Esophagus squamous epithelium (tissue), 5 donors: ENCODE measurements around the gene APOC3. TPM values are rescaled to one million over a fixed set of nuclear protein-coding genes. Genes with fewer than 3 reads are reported as not detected.

Experiments
- DNase-seq: peaks from one replicate; lab custom pipeline; 2025; lab: John Stamatoyannopoulos, UW
- H3K27ac ChIP-seq, 4 donors: fragments of 200-600 bp; sonication (generic); one replicate each; pipeline ENCODE4 v1.5.1; 2016 to 2019; ENCODE audit warnings: mild to moderate bottlenecking in 1 of 4
- H3K27me3 ChIP-seq, 4 donors: fragments of 200-600 bp; sonication (generic); 1 replicate in 3 of 4; 2 replicates in 1 of 4; pipeline versions ENCODE4 v1.5.1 to v1.6.0; 2017 to 2021; ENCODE audit warnings: antibody characterized with exemption in 1 of 4
- H3K36me3 ChIP-seq, 3 donors: fragments of 200-600 bp; sonication (generic); one replicate each; pipeline ENCODE4 v1.5.1; 2016 to 2019
- H3K4me1 ChIP-seq, 3 donors: fragments of 200-600 bp; sonication (generic); one replicate each; pipeline ENCODE4 v1.5.1; 2017 to 2019
- H3K4me3 ChIP-seq, 4 donors: fragments of 200-600 bp; sonication (generic); 1 replicate in 3 of 4; 2 replicates in 1 of 4; pipeline ENCODE4 v1.5.1; 2016 to 2019; ENCODE audit warnings: mild to moderate bottlenecking in 2 of 4, moderate library complexity in 1 of 4
- H3K9me3 ChIP-seq, 3 donors: fragments of 200-600 bp; sonication (generic); one replicate each; pipeline ENCODE4 v1.5.1; 2016 to 2019
- CTCF ChIP-seq, 6 experiments: fragments of 450-650 bp in 4 of 6; fragments of 200-600 bp in 2 of 6; sonication (generic) in 2 of 6; IDR thresholded peaks; one replicate each; pipeline ENCODE4 v1.5.1; 2016 to 2019; ENCODE audit warnings: antibody characterized with exemption in 6 of 6, mild to moderate bottlenecking in 4 of 6, moderate library complexity in 4 of 6
- POLR2A ChIP-seq, 4 donors: fragments of 450-650 bp; IDR thresholded peaks; one replicate each; pipeline ENCODE4 v1.6.1; 2017; ENCODE audit warnings: antibody characterized with exemption in 4 of 4, mild to moderate bottlenecking in 4 of 4, moderate library complexity in 3 of 4
- WGBS, 2 donors: methylation state at CpG; one replicate each; pipeline ENCODE4 v1.1.5; 2018; 5-methylcytosine and 5-hydroxymethylcytosine counted together
- intact Hi-C: fragments of 100-400 bp; cut with DNase I; formaldehyde crosslinking; loops from one replicate; pipeline ENCODE4 v1.15.0; 2022
- total RNA-seq, 4 donors: library from RNA; depleted of rRNA; stranded (reverse); fragments of >200 nt; gene quantifications; one replicate each; pipeline ENCODE4 v1.1.0, GENCODE V29; 2016
- donor health status: DM: yes; HTN: yes; CAD: no.

APOC3 gene
- total RNA-seq, 4 donors from 2014 or later, result not detected

GRCh38 chr11:116870054-116870453, 40.3 kb downstream of the APOC3 start:
- no peak for TF ChIP-seq POLR2A (IDR thresholded peaks at IDR 0.05)
- TF ChIP-seq CTCF (IDR thresholded peaks at IDR 0.05), result no peak
- intact Hi-C loops, result no loop called here
- H3K27me3 ChIP-seq, result no peaks in the 10 kb centered on the region
- DNase-seq, result no peak
- no peaks in the 10 kb centered on the region for H3K9me3 ChIP-seq
- H3K36me3 ChIP-seq, result peaks cover 0 to 100% (median 13%) of the 10 kb centered on the region in 3 donors
- no peak overlapping the region for H3K27ac ChIP-seq
- peaks cover 0 to 12% (median 0%) of the 10 kb centered on the region in 3 donors for H3K4me1 ChIP-seq
- 70 to 77% methylated on average over 2 to 3 of the region's 3 CpGs for WGBS, 2 donors
- no peak overlapping the region for H3K4me3 ChIP-seq

- Histone ChIP-seq H3K27ac (peak overlapping the region in 3 of 4 donors; percentile 17 to 25 (median 19)), H3K9me3 (no peaks in the 10 kb centered on the region), H3K4me3 (no peak overlapping the region), H3K4me1 (peaks cover 0 to 12% (median 0%) of the 10 kb centered on the region in 3 donors), H3K27me3 (no peaks in the 10 kb centered on the region), H3K36me3 (peaks cover 0 to 100% (median 13%) of the 10 kb centered on the region in 3 donors)
- 40 to 49% methylated on average over 3 of the region's 3 CpGs for WGBS, 2 donors
- intact Hi-C loops, result no loop called here
- no peak for DNase-seq
- TF ChIP-seq CTCF (IDR thresholded peaks at IDR 0.05), result no peak
- TF ChIP-seq POLR2A (IDR thresholded peaks at IDR 0.05), result no peak
Observed at GRCh38 chr11:116871248-116871647, 41.5 kb downstream of the APOC3 start.

GRCh38 chr11:116873381-116873780, 43.7 kb downstream of the APOC3 start:
- no peaks in the 10 kb centered on the region for H3K9me3 ChIP-seq
- no peak overlapping the region for H3K4me3 ChIP-seq
- H3K27me3 ChIP-seq, result no peaks in the 10 kb centered on the region
- WGBS, 2 donors, result 87 to 93% methylated on average over 5 to 10 of the region's 11 CpGs
- intact Hi-C loops, result no loop called here
- H3K36me3 ChIP-seq, result peaks cover 0 to 84% (median 13%) of the 10 kb centered on the region in 3 donors
- H3K4me1 ChIP-seq, result peaks cover 0 to 12% (median 0%) of the 10 kb centered on the region in 3 donors
- no peak for DNase-seq
- TF ChIP-seq POLR2A (IDR thresholded peaks at IDR 0.05), result no peak
- TF ChIP-seq CTCF (IDR thresholded peaks at IDR 0.05), result no peak
- H3K27ac ChIP-seq, result no peak overlapping the region

GRCh38 chr11:116874251-116874650, 44.5 kb downstream of the APOC3 start:
- H3K4me1 ChIP-seq, result peaks cover 0 to 12% (median 0%) of the 10 kb centered on the region in 3 donors
- no peak overlapping the region for H3K4me3 ChIP-seq
- no peak overlapping the region for H3K27ac ChIP-seq
- H3K36me3 ChIP-seq, result peaks cover 0 to 75% (median 13%) of the 10 kb centered on the region in 3 donors
- H3K27me3 ChIP-seq, result no peaks in the 10 kb centered on the region
- TF ChIP-seq CTCF (IDR thresholded peaks at IDR 0.05) (no peak), POLR2A (IDR thresholded peaks at IDR 0.05) (no peak)
- no peak for DNase-seq
- intact Hi-C loops, result no loop called here
- H3K9me3 ChIP-seq, result no peaks in the 10 kb centered on the region
- 75% methylated on average over 2 of the region's 2 CpGs for WGBS, 2 donors

GRCh38 chr11:116875194-116875593, 45.5 kb downstream of the APOC3 start:
- Histone ChIP-seq H3K27me3 (no peaks in the 10 kb centered on the region), H3K9me3 (no peaks in the 10 kb centered on the region), H3K36me3 (peaks cover 0 to 66% (median 10%) of the 10 kb centered on the region in 3 donors), H3K4me3 (no peak overlapping the region), H3K4me1 (peaks cover 0 to 12% (median 0%) of the 10 kb centered on the region in 3 donors), H3K27ac (no peak overlapping the region)
- WGBS, 2 donors, result 92 to 93% methylated on average over 6 to 7 of the region's 7 CpGs
- no peak for DNase-seq
- intact Hi-C loops, result loop anchor here (5.0 kb wide), 1 partner anchor 232 kb away; no protein-coding TSS in a partner anchor
- TF ChIP-seq POLR2A (IDR thresholded peaks at IDR 0.05), result no peak
- TF ChIP-seq CTCF (IDR thresholded peaks at IDR 0.05), result no peak
